Adrenal gland (tissue), 5 donors: ENCODE measurements around the gene KIAA1328.

ENCODE experiments used
- CTCF ChIP-seq, 6 experiments: fragments of 450-650 bp in 4 of 6; fragments of 200-600 bp in 2 of 6; sonication (generic) in 1 of 6; IDR thresholded peaks; 1 replicate in 5 of 6; 2 replicates in 1 of 6; pipeline versions ENCODE4 v1.5.1 to v1.8.0; 2016 to 2021; ENCODE audit warnings: antibody characterized with exemption in 6 of 6, mild to moderate bottlenecking in 2 of 6, moderate library complexity in 1 of 6
- POLR2A ChIP-seq, 2 donors: fragments of 450-650 bp; IDR thresholded peaks; one replicate each; pipeline ENCODE4 v1.6.1; 2017; ENCODE audit warnings: antibody characterized with exemption in 2 of 2, mild to moderate bottlenecking in 2 of 2, moderate library complexity in 1 of 2
- donor health status: DM: no; HTN: no; CAD: no.

- no peak for TF ChIP-seq POLR2A (IDR thresholded peaks at IDR 0.05)
- no peak for TF ChIP-seq CTCF (IDR thresholded peaks at IDR 0.05)
These were observed 421.1 kb downstream of the KIAA1328 start for GRCh38 chr18:37249895-37250618.
